ENCODE measurements around the gene OSMR. TPM values are rescaled to one million over a fixed set of nuclear protein-coding genes. Genes with fewer than 3 reads are reported as not detected.

Gene OSMR
- total and polyA plus RNA-seq, 2 of the 13 experiments (the other 11 are each of a cell fraction or from before 2014, with no cell fraction given), result 21.3 to 86.5 TPM

- TF ChIP-seq, protein P1, sequence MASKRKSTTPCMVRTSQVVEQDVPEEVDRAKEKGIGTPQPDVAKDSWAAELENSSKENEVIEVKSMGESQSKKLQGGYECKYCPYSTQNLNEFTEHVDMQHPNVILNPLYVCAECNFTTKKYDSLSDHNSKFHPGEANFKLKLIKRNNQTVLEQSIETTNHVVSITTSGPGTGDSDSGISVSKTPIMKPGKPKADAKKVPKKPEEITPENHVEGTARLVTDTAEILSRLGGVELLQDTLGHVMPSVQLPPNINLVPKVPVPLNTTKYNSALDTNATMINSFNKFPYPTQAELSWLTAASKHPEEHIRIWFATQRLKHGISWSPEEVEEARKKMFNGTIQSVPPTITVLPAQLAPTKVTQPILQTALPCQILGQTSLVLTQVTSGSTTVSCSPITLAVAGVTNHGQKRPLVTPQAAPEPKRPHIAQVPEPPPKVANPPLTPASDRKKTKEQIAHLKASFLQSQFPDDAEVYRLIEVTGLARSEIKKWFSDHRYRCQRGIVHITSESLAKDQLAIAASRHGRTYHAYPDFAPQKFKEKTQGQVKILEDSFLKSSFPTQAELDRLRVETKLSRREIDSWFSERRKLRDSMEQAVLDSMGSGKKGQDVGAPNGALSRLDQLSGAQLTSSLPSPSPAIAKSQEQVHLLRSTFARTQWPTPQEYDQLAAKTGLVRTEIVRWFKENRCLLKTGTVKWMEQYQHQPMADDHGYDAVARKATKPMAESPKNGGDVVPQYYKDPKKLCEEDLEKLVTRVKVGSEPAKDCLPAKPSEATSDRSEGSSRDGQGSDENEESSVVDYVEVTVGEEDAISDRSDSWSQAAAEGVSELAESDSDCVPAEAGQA (IDR thresholded peaks at IDR 0.05; ENCODE audit: low read depth), result no peak
- TF ChIP-seq, protein P1 (CRISPR knock-in tag; IDR thresholded peaks at IDR 0.05; ENCODE audit: borderline replicate concordance), result no peak
- TF ChIP-seq MLXIP (CRISPR knock-in tag; IDR thresholded peaks at IDR 0.05; ENCODE audit: borderline replicate concordance) (no peak), PPARG (CRISPR knock-in tag; conservative IDR thresholded peaks at IDR 0.05) (0 out of 2 replicates have a peak, but pooled peaks have one; percentile 11), SOX6 (IDR thresholded peaks at IDR 0.05) (no peak), SOX6 (CRISPR knock-in tag; IDR thresholded peaks at IDR 0.05) (peak; percentile 72), CHD4 (IDR thresholded peaks at IDR 0.05; ENCODE audit: borderline replicate concordance, low read length) (no peak), ZNF567 (CRISPR knock-in tag; IDR thresholded peaks at IDR 0.05; ENCODE audit: borderline replicate concordance) (no peak), ZNF24 (IDR thresholded peaks at IDR 0.05) (no peak), GATA4 (IDR thresholded peaks at IDR 0.05; ENCODE audit: borderline replicate concordance, low read depth) (0 out of 2 replicates have a peak, but pooled peaks have one; percentile 33), SOX5 (CRISPR knock-in tag; IDR thresholded peaks at IDR 0.05; ENCODE audit: borderline replicate concordance) (peak; percentile 82; the same call in 1 of the 2 replicates), TCF7 (IDR thresholded peaks at IDR 0.05; ENCODE audit: low read depth) (peak; percentile 54; the same call in 1 of the 2 replicates), TEAD3 (CRISPR knock-in tag; optimal IDR thresholded peaks at IDR 0.05; ENCODE audit: borderline replicate concordance) (peak; percentile 66), SAP130 (CRISPR knock-in tag; IDR thresholded peaks at IDR 0.05; ENCODE audit: low read depth) (peak; percentile 43), KLF16 (CRISPR knock-in tag; IDR thresholded peaks at IDR 0.05) (peak in 1 of 2 experiments; percentile 46; a peak in 1 of 4 replicates)
- TF ChIP-seq, protein P2, sequence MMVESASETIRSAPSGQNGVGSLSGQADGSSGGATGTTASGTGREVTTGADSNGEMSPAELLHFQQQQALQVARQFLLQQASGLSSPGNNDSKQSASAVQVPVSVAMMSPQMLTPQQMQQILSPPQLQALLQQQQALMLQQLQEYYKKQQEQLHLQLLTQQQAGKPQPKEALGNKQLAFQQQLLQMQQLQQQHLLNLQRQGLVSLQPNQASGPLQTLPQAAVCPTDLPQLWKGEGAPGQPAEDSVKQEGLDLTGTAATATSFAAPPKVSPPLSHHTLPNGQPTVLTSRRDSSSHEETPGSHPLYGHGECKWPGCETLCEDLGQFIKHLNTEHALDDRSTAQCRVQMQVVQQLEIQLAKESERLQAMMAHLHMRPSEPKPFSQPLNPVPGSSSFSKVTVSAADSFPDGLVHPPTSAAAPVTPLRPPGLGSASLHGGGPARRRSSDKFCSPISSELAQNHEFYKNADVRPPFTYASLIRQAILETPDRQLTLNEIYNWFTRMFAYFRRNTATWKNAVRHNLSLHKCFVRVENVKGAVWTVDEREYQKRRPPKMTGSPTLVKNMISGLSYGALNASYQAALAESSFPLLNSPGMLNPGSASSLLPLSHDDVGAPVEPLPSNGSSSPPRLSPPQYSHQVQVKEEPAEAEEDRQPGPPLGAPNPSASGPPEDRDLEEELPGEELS (CRISPR knock-in tag; IDR thresholded peaks at IDR 0.05), result peak; percentile 89
- TF ChIP-seq, protein P3, sequence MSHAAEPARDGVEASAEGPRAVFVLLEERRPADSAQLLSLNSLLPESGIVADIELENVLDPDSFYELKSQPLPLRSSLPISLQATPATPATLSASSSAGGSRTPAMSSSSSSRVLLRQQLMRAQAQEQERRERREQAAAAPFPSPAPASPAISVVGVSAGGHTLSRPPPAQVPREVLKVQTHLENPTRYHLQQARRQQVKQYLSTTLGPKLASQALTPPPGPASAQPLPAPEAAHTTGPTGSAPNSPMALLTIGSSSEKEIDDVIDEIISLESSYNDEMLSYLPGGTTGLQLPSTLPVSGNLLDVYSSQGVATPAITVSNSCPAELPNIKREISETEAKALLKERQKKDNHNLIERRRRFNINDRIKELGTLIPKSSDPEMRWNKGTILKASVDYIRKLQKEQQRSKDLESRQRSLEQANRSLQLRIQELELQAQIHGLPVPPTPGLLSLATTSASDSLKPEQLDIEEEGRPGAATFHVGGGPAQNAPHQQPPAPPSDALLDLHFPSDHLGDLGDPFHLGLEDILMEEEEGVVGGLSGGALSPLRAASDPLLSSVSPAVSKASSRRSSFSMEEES (CRISPR knock-in tag; IDR thresholded peaks at IDR 0.05), result 0 out of 2 replicates have a peak, but pooled peaks have one; percentile 14
Observed at GRCh38 chr5:38858839-38859238, 13.0 kb downstream of the OSMR start (continued).
